C4-2B (cell line): ENCODE data around the gene GLRB.

ENCODE experiments used
- ZFX ChIP-seq: fragments of 450-650 bp; IDR thresholded peaks from 2 replicates; pipeline ENCODE4 v1.6.1; 2017
- TF ChIP-seq, protein P1 (sequence below): fragments of 450-650 bp; conservative IDR thresholded peaks from 2 replicates; pipeline ENCODE4 v1.5.1; 2017; ENCODE audit warnings: mild to moderate bottlenecking

DNA sequence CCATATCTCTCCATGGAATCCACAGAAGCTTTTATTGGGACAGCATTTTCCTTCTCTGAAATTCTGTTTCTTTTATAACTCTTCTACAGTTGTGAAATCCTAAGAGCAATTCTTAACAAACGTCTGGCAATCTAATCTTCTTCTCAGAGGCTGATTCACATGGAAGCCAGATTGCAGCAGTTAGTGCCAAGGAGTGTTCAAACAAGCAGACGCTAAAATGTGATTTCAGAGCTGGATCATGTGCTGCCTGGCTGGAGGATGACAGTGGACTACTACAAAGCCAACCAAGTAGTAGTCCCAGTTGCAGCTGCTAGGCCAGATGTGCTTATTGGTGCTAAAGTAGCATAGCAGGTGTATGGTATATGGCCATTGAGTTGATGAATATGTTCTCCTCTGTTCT, 27.7 kb upstream of the GLRB start:
- TF ChIP-seq, protein P1, sequence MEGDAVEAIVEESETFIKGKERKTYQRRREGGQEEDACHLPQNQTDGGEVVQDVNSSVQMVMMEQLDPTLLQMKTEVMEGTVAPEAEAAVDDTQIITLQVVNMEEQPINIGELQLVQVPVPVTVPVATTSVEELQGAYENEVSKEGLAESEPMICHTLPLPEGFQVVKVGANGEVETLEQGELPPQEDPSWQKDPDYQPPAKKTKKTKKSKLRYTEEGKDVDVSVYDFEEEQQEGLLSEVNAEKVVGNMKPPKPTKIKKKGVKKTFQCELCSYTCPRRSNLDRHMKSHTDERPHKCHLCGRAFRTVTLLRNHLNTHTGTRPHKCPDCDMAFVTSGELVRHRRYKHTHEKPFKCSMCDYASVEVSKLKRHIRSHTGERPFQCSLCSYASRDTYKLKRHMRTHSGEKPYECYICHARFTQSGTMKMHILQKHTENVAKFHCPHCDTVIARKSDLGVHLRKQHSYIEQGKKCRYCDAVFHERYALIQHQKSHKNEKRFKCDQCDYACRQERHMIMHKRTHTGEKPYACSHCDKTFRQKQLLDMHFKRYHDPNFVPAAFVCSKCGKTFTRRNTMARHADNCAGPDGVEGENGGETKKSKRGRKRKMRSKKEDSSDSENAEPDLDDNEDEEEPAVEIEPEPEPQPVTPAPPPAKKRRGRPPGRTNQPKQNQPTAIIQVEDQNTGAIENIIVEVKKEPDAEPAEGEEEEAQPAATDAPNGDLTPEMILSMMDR: no peak
- TF ChIP-seq ZFX: no peak
